GM12878 (cell line): ENCODE results near the gene GPR146. TPM values are rescaled to one million over a fixed set of nuclear protein-coding genes. Genes with fewer than 3 reads are reported as not detected.

Experiments used
- ATAC-seq: fragments of 200-7000 bp; cut with Tn5 transposase; 3 replicates; pipeline ENCODE4 v1.9.1; 2020; ENCODE audit warnings: mild to moderate bottlenecking, moderate library complexity
- BruUV-seq: library from RNA; stranded (reverse); fragments of 400-500 nt; replicated peaks from 2 replicates; lab custom pipeline; 2021; lab: Mats Ljungman, UMichigan
- CTCF ChIA-PET: fragments of 300-600 bp; sonication (Branson Sonifier 250); formaldehyde crosslinking; extraction: SDS; loops from one replicate; lab custom pipeline; 2021; ENCODE audit warnings: inconsistent platforms; lab: Yijun Ruan, JAX
- POLR2A ChIA-PET: fragments of 350-600 bp; formaldehyde crosslinking; extraction: SDS; loops from one replicate; lab custom pipeline; 2021; ENCODE audit warnings: inconsistent platforms; lab: Charles Lee
- RAD21 ChIA-PET: fragments of 300-600 bp; sonication (Branson Sonifier 250); formaldehyde crosslinking; loops from one replicate; lab custom pipeline; 2023; ENCODE audit warnings: antibody characterized with exemption; ENCODE audit not compliant: unreplicated experiment; lab: Charles Lee
- SMC1A ChIA-PET: fragments of 300-600 bp; sonication (Branson Sonifier 250); formaldehyde crosslinking; loops from one replicate; lab custom pipeline; 2023; ENCODE audit not compliant: unreplicated experiment, uncharacterized antibody; lab: Charles Lee
- DNase-seq: peaks from one replicate; pipeline ENCODE4 v3.0.0-alpha.2; 2011; ENCODE audit warnings: low read depth, low spot score
- FAIRE-seq: peaks from 3 replicates; lab custom pipeline; 2011; peaks lifted over from hg19 to GRCh38; lab: Jason Lieb, UNC
- H2AFZ ChIP-seq: 2 replicates; pipeline ENCODE4 v1.6.0; 2011; ENCODE audit warnings: low read depth, low read length, control low read depth; ENCODE audit not compliant: control insufficient read depth
- H3K27ac ChIP-seq: 2 replicates; pipeline ENCODE4 v1.5.1; 2011; ENCODE audit warnings: control low read depth; ENCODE audit not compliant: control insufficient read depth, insufficient read depth
- H3K27me3 ChIP-seq, 2 experiments: replicated peaks in 1 of 2; 2 replicates each; pipeline versions ENCODE4 v1.6.0 to v1.6.1; 2011; ENCODE audit warnings: low read length in 1 of 2; ENCODE audit not compliant: control insufficient read depth in 2 of 2, insufficient read depth in 2 of 2
- H3K36me3 ChIP-seq, 2 experiments: 2 replicates each; pipeline ENCODE4 v1.5.1; 2011; ENCODE audit warnings: low read length in 1 of 2; ENCODE audit not compliant: control insufficient read depth in 2 of 2, insufficient read depth in 2 of 2
- H3K4me1 ChIP-seq: 2 replicates; pipeline ENCODE4 v1.6.1; 2011; ENCODE audit warnings: mild to moderate bottlenecking, low read length, moderate library complexity, mixed read lengths; ENCODE audit not compliant: control insufficient read depth, insufficient read depth
- H3K4me2 ChIP-seq: 2 replicates; pipeline ENCODE4 v1.6.0; 2011; ENCODE audit warnings: control low read depth; ENCODE audit not compliant: control insufficient read depth, insufficient read depth
- H3K4me3 ChIP-seq: fragments of 200-600 bp; sonication (generic); 2 replicates; pipeline ENCODE4 v1.5.1; 2016
- H3K79me2 ChIP-seq: 2 replicates; pipeline ENCODE4 v1.6.0; 2011; ENCODE audit warnings: low read length; ENCODE audit not compliant: control insufficient read depth, insufficient read depth
- H3K9ac ChIP-seq: 2 replicates; pipeline ENCODE4 v1.8.0; 2011; ENCODE audit warnings: low read length, control low read depth, mixed read lengths; ENCODE audit not compliant: control insufficient read depth, insufficient read depth
- H3K9me3 ChIP-seq: replicated peaks from 3 replicates; pipeline ENCODE4 v1.5.1; 2011; ENCODE audit warnings: mild to moderate bottlenecking, low read length; ENCODE audit not compliant: control insufficient read depth, insufficient read depth
- H4K20me1 ChIP-seq: 2 replicates; pipeline ENCODE4 v1.6.0; 2011; ENCODE audit not compliant: control insufficient read depth, insufficient read depth
- ASH2L ChIP-seq: fragments of 300-600, 200-600 bp; sonication (generic); IDR thresholded peaks from 2 replicates; pipeline ENCODE4 v1.6.1; 2017; ENCODE audit warnings: low read depth, mild to moderate bottlenecking, borderline replicate concordance
- CBX5 ChIP-seq: sonication (generic); IDR thresholded peaks from 2 replicates; pipeline ENCODE4 v1.6.1; 2016; ENCODE audit warnings: low read depth, moderate library complexity, mild to moderate bottlenecking, inconsistent platforms
- CHD4 ChIP-seq: fragments of 200-600 bp; sonication (generic); IDR thresholded peaks from 2 replicates; pipeline ENCODE4 v1.6.1; 2016; ENCODE audit warnings: mild to moderate bottlenecking
- ESRRA ChIP-seq: IDR thresholded peaks from 2 replicates; pipeline ENCODE4 v1.6.1; 2012; ENCODE audit warnings: mild to moderate bottlenecking, low read length, improper control_type of control experiment
- FOXK2 ChIP-seq: fragments of 450-650 bp; IDR thresholded peaks from 2 replicates; pipeline ENCODE4 v1.6.1; 2017; ENCODE audit warnings: mild to moderate bottlenecking, moderate library complexity
- KDM1A ChIP-seq: fragments of 200-600 bp; sonication (generic); IDR thresholded peaks from 2 replicates; pipeline ENCODE4 v1.6.1; 2016; ENCODE audit warnings: borderline replicate concordance
- NFXL1 ChIP-seq: fragments of 450-650 bp; IDR thresholded peaks from 2 replicates; pipeline ENCODE4 v1.6.1; 2017; ENCODE audit warnings: antibody characterized with exemption, mild to moderate bottlenecking, borderline replicate concordance
- NR2C1 ChIP-seq: fragments of 450-650 bp; IDR thresholded peaks from 2 replicates; pipeline ENCODE4 v1.6.1; 2017; ENCODE audit warnings: antibody characterized with exemption, mild to moderate bottlenecking, moderate library complexity
- RBBP5 ChIP-seq: fragments of 200-600 bp; sonication (generic); conservative IDR thresholded peaks from 2 replicates; pipeline ENCODE4 v1.6.1; 2016
- RFX5 ChIP-seq: IDR thresholded peaks from 2 replicates; pipeline ENCODE4 v1.6.1; 2011; ENCODE audit warnings: low read depth, low read length, improper control_type of control experiment
- STAT3 ChIP-seq: IDR thresholded peaks from 2 replicates; pipeline ENCODE4 v1.6.1; 2011; ENCODE audit warnings: low read depth, low read length, improper control_type of control experiment
- SUZ12 ChIP-seq: fragments of 200-600 bp; sonication (generic); IDR thresholded peaks from one replicate; pipeline ENCODE4 v1.6.1; 2018; ENCODE audit warnings: antibody characterized with exemption, mild to moderate bottlenecking; ENCODE audit not compliant: unreplicated experiment
- TARDBP ChIP-seq: IDR thresholded peaks from 2 replicates; pipeline ENCODE4 v1.6.1; 2016; ENCODE audit warnings: borderline replicate concordance
- YBX1 ChIP-seq: fragments of 450-650 bp; IDR thresholded peaks from 2 replicates; pipeline ENCODE4 v1.6.1; 2016; ENCODE audit warnings: antibody characterized with exemption
- ZBED1 ChIP-seq: IDR thresholded peaks from 2 replicates; pipeline ENCODE4 v1.6.1; 2016; ENCODE audit warnings: borderline replicate concordance
- ZBTB40 ChIP-seq: fragments of 450-650 bp; IDR thresholded peaks from 2 replicates; pipeline ENCODE4 v1.6.1; 2016; ENCODE audit warnings: mild to moderate bottlenecking, moderate library complexity, borderline replicate concordance
- ZNF592 ChIP-seq: fragments of 450-650 bp; IDR thresholded peaks from 2 replicates; pipeline ENCODE4 v1.6.1; 2017; ENCODE audit warnings: mild to moderate bottlenecking, moderate library complexity
- ZSCAN29 ChIP-seq: fragments of 450-650 bp; IDR thresholded peaks from 2 replicates; pipeline ENCODE4 v1.6.1; 2017; ENCODE audit warnings: mild to moderate bottlenecking, moderate library complexity
- WGBS: methylation state at CpG from one replicate; pipeline ENCODE4 v1.1.6; 2016; ENCODE audit warnings: low lambda C conversion rate; ENCODE audit not compliant: insufficient replicate concordance, insufficient coverage; ENCODE audit errors: missing lambda C conversion rate; 5-methylcytosine and 5-hydroxymethylcytosine counted together
- in situ Hi-C: fragments of 300-500 bp; cut with MboI; formaldehyde crosslinking; loops from 9 replicates; pipeline ENCODE4 v1.14.3; 2018; ENCODE audit warnings: mixed read lengths
- intact Hi-C: fragments of 100-400 bp; cut with micrococcal nuclease; formaldehyde crosslinking; loops from one replicate; pipeline ENCODE4 v1.14.2; 2022; ENCODE audit not compliant: unreplicated experiment
- polyA plus RNA-seq, 11 experiments: library from polyadenylated mRNA; depleted of rRNA in 4 of 11; unstranded in 6 of 11; stranded (reverse) in 5 of 11; fragments of >200 nt; fragmentation: Nextera tagmentation in 4 of 11; fragmentation: Illumina TruSeq in 1 of 11; extraction: Ambion mirVana in 4 of 11; extraction: Trizol in 1 of 11; gene quantifications; 1 replicate in 1 of 11; 2 replicates in 10 of 11; pipeline versions ENCODE4 v1.2.1 to v1.2.3, GENCODE V29; 2011 to 2016; ENCODE audit warnings: inconsistent platforms in 2 of 11, missing spikeins in 2 of 11, low read depth in 1 of 11
- total RNA-seq, 4 experiments: library from RNA; depleted of rRNA in 3 of 4; stranded (reverse); fragments of >200 nt in 3 of 4; fragmentation: Illumina TruSeq in 1 of 4; extraction: Trizol in 1 of 4; gene quantifications; 2 replicates each; pipeline versions ENCODE4 v1.2.1 to v1.2.3, GENCODE V29; 2013 to 2021

The GPR146 gene
- total and polyA plus RNA-seq, 10 of the 15 experiments (the other 5 are each of a cell fraction or from before 2014, with no cell fraction given) = 0.19 to 12.0 (median 0.54) TPM; not detected in 2

- Histone ChIP-seq H3K27me3 (no peaks in the 10 kb centered on the region), H4K20me1 (no peaks in the 10 kb centered on the region), H3K9me3 (no peaks in the 10 kb centered on the region; the same call in 2 of the 3 replicates), H3K4me1 (no peaks in the 10 kb centered on the region), H3K79me2 (no peaks in the 10 kb centered on the region), H3K4me2 (no peak overlapping the region)
- DNase-seq = no peak
- SMC1A ChIA-PET = no interaction called here
- in situ Hi-C loops = no loop called here
- RAD21 ChIA-PET = no interaction called here
- no TSS peak for BruUV-seq
- WGBS = 84% methylated on average over 30 of the region's 30 CpGs
- no peak for TF ChIP-seq NFXL1
- TF ChIP-seq CHD4 = no peak
- no peak for TF ChIP-seq NR2C1
- no peak for TF ChIP-seq RBBP5
- TF ChIP-seq YBX1 = no peak
- no peak for TF ChIP-seq CBX5
- TF ChIP-seq ESRRA = no peak
- TF ChIP-seq ZSCAN29 = no peak
- no peak for TF ChIP-seq ASH2L
- TF ChIP-seq TARDBP = no peak
- TF ChIP-seq KDM1A = no peak
- TF ChIP-seq ZNF592 = no peak
- no peak for TF ChIP-seq ZBED1
- TF ChIP-seq FOXK2 = no peak
- no peak for TF ChIP-seq STAT3
- TF ChIP-seq SUZ12 = no peak
- TF ChIP-seq ZBTB40 = no peak
- no peak for TF ChIP-seq RFX5
- TF ChIP-seq, all 136 proteins: peak for 0
- Histone ChIP-seq H2AFZ (no peak overlapping the region), H3K4me3 (no peak overlapping the region), H3K9ac (no peak overlapping the region), H3K27ac (no peak overlapping the region), H3K36me3 (no peaks in the 10 kb centered on the region; a peak in 1 of 4 replicates)
- ChIA-PET POLR2A (interaction anchor here (0.9 kb wide), 1 partner anchor 88 kb away, joined by 3 read pairs; no protein-coding TSS in a partner anchor), CTCF (interaction anchor here (0.6 to 2.4 kb wide), 4 partner anchors 9 to 123 kb away, joined by 3 to 9 read pairs (median 4); no protein-coding TSS in a partner anchor)
- intact Hi-C loops = no loop called here
- no peak for FAIRE-seq
- no peak for ATAC-seq
Measured at GRCh38 chr7:1074593-1075431, 30.5 kb downstream of the GPR146 start.
